Adipose tissue (tissue), 3 donors: ENCODE measurements around the gene SLC5A11. TPM values are rescaled to one million over a fixed set of nuclear protein-coding genes. Genes with fewer than 3 reads are reported as not detected.

Source experiments
- H3K27ac ChIP-seq: one replicate; pipeline ENCODE4 v1.5.1; 2013; ENCODE audit warnings: low read depth, low read length
- WGBS, 3 donors: extraction: QIAGEN DNeasy Blood & Tissue Kit; methylation state at CpG; one replicate each; pipeline ENCODE4 v1.1.7; 2013; 5-methylcytosine and 5-hydroxymethylcytosine counted together
- polyA plus RNA-seq, 3 donors: library from polyadenylated mRNA; stranded (reverse); fragments of 200-250 nt; gene quantifications; one replicate each; pipeline ENCODE4 v1.2.3, GENCODE V29; 2013
- donor health status: healthy with polysubstance abuse.
- donor health status: Bipolar disorder and iron deficiency.
- donor health status: healthy.

SLC5A11 gene
- polyA plus RNA-seq, 3 donors = 0.18 TPM; not detected in 2

GRCh38 chr16:24939738-24940137 lies 94.0 kb downstream of the SLC5A11 start:
- no peak overlapping the region for H3K27ac ChIP-seq
- WGBS, 3 donors = 97 to 100% (median 100%) methylated on average over 2 of the region's 2 CpGs

- no peak overlapping the region for H3K27ac ChIP-seq
- 91 to 97% (median 92%) methylated on average over 7 of the region's 7 CpGs for WGBS, 3 donors
Measured at GRCh38 chr16:24943471-24943870, 97.7 kb downstream of the SLC5A11 start.

- H3K27ac ChIP-seq = no peak overlapping the region
- 82 to 96% (median 94%) methylated on average over 3 of the region's 3 CpGs for WGBS, 3 donors
Measured at GRCh38 chr16:24944206-24944605, 98.4 kb downstream of the SLC5A11 start.

GRCh38 chr16:24946155-24946554 lies 100.4 kb downstream of the SLC5A11 start:
- 88 to 91% (median 88%) methylated on average over 6 of the region's 6 CpGs for WGBS, 3 donors
- H3K27ac ChIP-seq = no peak overlapping the region

GRCh38 chr16:24950275-24950674 lies 104.5 kb downstream of the SLC5A11 start:
- no peak overlapping the region for H3K27ac ChIP-seq
- WGBS, 3 donors = 93 to 98% (median 94%) methylated on average over 5 of the region's 5 CpGs

- 80 to 90% (median 83%) methylated on average over 6 of the region's 6 CpGs for WGBS, 3 donors
- H3K27ac ChIP-seq = no peak overlapping the region
Measured at GRCh38 chr16:24953306-24953705, 107.5 kb downstream of the SLC5A11 start.

- whole genome bisulfite sequencing, 3 donors = 95 to 96% (median 95%) methylated on average over 5 of the region's 5 CpGs
Measured at GRCh38 chr16:24953721-24954120, 108.0 kb downstream of the SLC5A11 start.

GRCh38 chr16:24954137-24954536 lies 108.4 kb downstream of the SLC5A11 start:
- WGBS, 3 donors = 92 to 98% (median 95%) methylated on average over 4 of the region's 4 CpGs

More at GRCh38 chr16:24953721-24954120, 108.0 kb downstream of the SLC5A11 start:
- no peak overlapping the region for H3K27ac ChIP-seq

GRCh38 chr16:24955975-24956731 lies 110.4 kb downstream of the SLC5A11 start:
- 77 to 83% (median 78%) methylated on average over 11 of the region's 11 CpGs for WGBS, 3 donors
- H3K27ac ChIP-seq = no peak overlapping the region

More at GRCh38 chr16:24954137-24954536, 108.4 kb downstream of the SLC5A11 start:
- H3K27ac ChIP-seq = no peak overlapping the region

GRCh38 chr16:24957887-24958286 lies 112.1 kb downstream of the SLC5A11 start:
- H3K27ac ChIP-seq = no peak overlapping the region
- 69 to 75% (median 70%) methylated on average over 6 of the region's 6 CpGs for WGBS, 3 donors

Other genes with a start within 250 kb of the SLC5A11 start
- gene TNRC6A, start 116.3 kb upstream of the SLC5A11 start, polyA plus RNA-seq = 10 to 100 TPM in 2 of 3 donors, 1 to 10 TPM in 1; 10.0 to 17.7 (median 16.0) TPM
- 10 to 100 TPM; 13.1 to 49.6 (median 43.9) TPM for gene ARHGAP17, start 169.4 kb downstream of the SLC5A11 start, polyA plus RNA-seq